ENCODE data around the gene PLB1.

- TF ChIP-seq HCFC1 (IDR thresholded peaks at IDR 0.05; ENCODE audit: low read depth, low read length) = no peak
- TF ChIP-seq RBM34 (IDR thresholded peaks at IDR 0.05; ENCODE audit: borderline replicate concordance, insufficient read depth, low read length) = no peak
- TF ChIP-seq TBP (optimal IDR thresholded peaks at IDR 0.05; ENCODE audit: low read depth, low read length) = no peak
Observed at GRCh38 chr2:28627722-28628480, 132.0 kb downstream of the PLB1 start.

All from K562 (cell line).